SH-SY5Y (cell line): ENCODE measurements around the gene PLA2G4E.

ENCODE experiments used
- GATA2 ChIP-seq: IDR thresholded peaks from 2 replicates; pipeline ENCODE4 v1.6.1; 2011; ENCODE audit warnings: mild to moderate bottlenecking, low read depth, low read length
- GATA3 ChIP-seq: IDR thresholded peaks from 2 replicates; pipeline ENCODE4 v1.6.1; 2011; ENCODE audit warnings: low read depth, mild to moderate bottlenecking, low read length, moderate library complexity

DNA sequence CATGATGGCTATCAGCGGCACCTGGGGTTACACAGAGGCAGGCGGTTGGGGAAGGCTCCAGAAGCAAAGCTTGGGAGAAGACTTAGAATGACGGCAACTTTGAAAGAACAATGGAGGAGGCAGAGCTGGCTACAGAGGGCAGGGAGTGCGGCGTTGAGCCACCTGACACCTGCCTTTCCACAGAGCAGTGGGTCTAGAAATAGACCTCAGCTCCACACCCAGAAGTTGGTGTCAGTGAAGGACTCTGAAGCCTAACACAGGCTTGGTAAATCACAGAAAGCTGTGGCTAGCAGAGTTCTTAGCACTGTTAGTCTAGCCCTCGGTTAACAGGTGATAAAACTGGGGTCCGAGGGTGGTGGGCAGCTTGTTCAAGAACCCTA is 25.4 kb downstream of the PLA2G4E start:
- TF ChIP-seq GATA2, result no peak
- TF ChIP-seq GATA3, result no peak
